B cell (primary cell): ENCODE data around the gene ZDHHC14. TPM values are rescaled to one million over a fixed set of nuclear protein-coding genes. Genes with fewer than 3 reads are reported as not detected.

Experiments
- ATAC-seq: fragments of 200-7000 bp; cut with Tn5 transposase; one replicate; pipeline ENCODE4 v1.10.0; 2021; ENCODE audit warnings: low read depth, mild to moderate bottlenecking, moderate number of reproducible peaks, moderate library complexity
- CTCF ChIA-PET: fragments of 350-600 bp; sonication (Branson Sonifier 250); formaldehyde crosslinking; loops from one replicate; lab custom pipeline; 2021; ENCODE audit warnings: antibody characterized with exemption, inconsistent platforms; lab: Charles Lee
- POLR2A ChIA-PET: fragments of 350-600 bp; sonication (Branson Sonifier 250); formaldehyde crosslinking; loops from one replicate; lab custom pipeline; 2021; ENCODE audit warnings: antibody characterized with exemption; lab: Charles Lee
- DNase-seq: peaks from one replicate; pipeline ENCODE4 v3.0.0; 2013
- H2AFZ ChIP-seq: 2 replicates; pipeline ENCODE4 v1.6.1; 2012; ENCODE audit warnings: mild to moderate bottlenecking, low read depth, low read length; ENCODE audit not compliant: insufficient read depth, poor library complexity, severe bottlenecking
- H3K27ac ChIP-seq, 2 donors: 1 replicate in 1 of 2; 2 replicates in 1 of 2; pipeline ENCODE4 v1.5.1; 2012 to 2013; ENCODE audit warnings: low read length in 2 of 2, mild to moderate bottlenecking in 2 of 2, moderate library complexity in 1 of 2
- H3K27me3 ChIP-seq, 4 experiments: fragments of 200-600 bp in 1 of 4; sonication (generic) in 1 of 4; replicated peaks in 1 of 4; 1 replicate in 2 of 4; 2 replicates in 2 of 4; pipeline versions ENCODE4 v1.6.1 to v1.7.0; 2013 to 2016; ENCODE audit warnings: low read length in 3 of 4, mild to moderate bottlenecking in 2 of 4, mixed read lengths in 1 of 4, moderate library complexity in 1 of 4; ENCODE audit not compliant: insufficient read depth in 4 of 4, control insufficient read depth in 3 of 4; ENCODE audit errors: control extremely low read depth in 1 of 4
- H3K36me3 ChIP-seq, 2 experiments: replicated peaks in 1 of 2; 1 replicate in 1 of 2; 2 replicates in 1 of 2; pipeline versions ENCODE4 v1.6.1 to v1.7.1; 2013; ENCODE audit warnings: low read length in 1 of 2; ENCODE audit not compliant: insufficient read depth in 2 of 2, control insufficient read depth in 1 of 2; ENCODE audit errors: control extremely low read depth in 1 of 2, extremely low read depth in 1 of 2
- H3K4me1 ChIP-seq, 2 donors: fragments of 200-600 bp in 1 of 2; sonication (generic) in 1 of 2; 1 replicate in 1 of 2; 2 replicates in 1 of 2; pipeline versions ENCODE4 v1.5.1 to v1.6.1; 2013 to 2017; ENCODE audit warnings: low read length in 2 of 2; ENCODE audit not compliant: control insufficient read depth in 2 of 2, insufficient read depth in 2 of 2
- H3K4me2 ChIP-seq: replicated peaks from 2 replicates; pipeline ENCODE3; 2012; ENCODE audit warnings: mild to moderate bottlenecking, low read depth, low read length; ENCODE audit not compliant: poor library complexity, severe bottlenecking
- H3K4me3 ChIP-seq, 5 experiments: fragments of 200-600 bp in 1 of 5; sonication (generic) in 1 of 5; 1 replicate in 3 of 5; 2 replicates in 2 of 5; pipeline versions ENCODE4 v1.5.1 to v1.7.0; 2011 to 2016; ENCODE audit warnings: low read length in 4 of 5, mild to moderate bottlenecking in 4 of 5, low read depth in 2 of 5, control low read depth in 1 of 5, moderate library complexity in 1 of 5; ENCODE audit not compliant: insufficient read depth in 1 of 5; ENCODE audit errors: control extremely low read depth in 1 of 5, extremely low read depth in 1 of 5
- H3K79me2 ChIP-seq: fragments of 200-600 bp; sonication (generic); one replicate; pipeline ENCODE4 v1.6.0; 2016; ENCODE audit warnings: low read length; ENCODE audit not compliant: control insufficient read depth, insufficient read depth
- H3K9ac ChIP-seq: fragments of 200-600 bp; sonication (generic); 2 replicates; pipeline ENCODE4 v1.6.1; 2017; ENCODE audit warnings: mild to moderate bottlenecking, low read length, moderate library complexity
- H3K9me3 ChIP-seq, 3 donors: one replicate each; pipeline versions ENCODE4 v1.6.1 to v1.7.1; 2013; ENCODE audit warnings: low read length in 2 of 3; ENCODE audit not compliant: control insufficient read depth in 2 of 3, insufficient read depth in 1 of 3; ENCODE audit errors: control extremely low read depth in 1 of 3
- H4K20me1 ChIP-seq: 2 replicates; pipeline ENCODE4 v1.6.0; 2012; ENCODE audit warnings: mild to moderate bottlenecking, low read length; ENCODE audit not compliant: insufficient read depth, control insufficient read depth, poor library complexity, severe bottlenecking
- H3K27ac Mint-ChIP-seq: one replicate; pipeline ENCODE4 v1.8.0; 2021; ENCODE audit warnings: mixed read lengths
- H3K27me3 Mint-ChIP-seq: one replicate; pipeline ENCODE4 v1.8.0; 2021; ENCODE audit warnings: mixed read lengths
- H3K4me1 Mint-ChIP-seq: one replicate; pipeline ENCODE4 v1.8.0; 2021; ENCODE audit warnings: mixed read lengths
- H3K4me3 Mint-ChIP-seq: one replicate; pipeline ENCODE4 v1.8.0; 2021; ENCODE audit warnings: mixed read lengths
- H3K9me3 Mint-ChIP-seq: one replicate; pipeline ENCODE4 v1.8.0; 2022; ENCODE audit warnings: mixed read lengths; ENCODE audit not compliant: insufficient read depth
- CTCF ChIP-seq: fragments of 200-600 bp; IDR thresholded peaks from one replicate; pipeline ENCODE4 v1.8.0; 2022; ENCODE audit warnings: antibody characterized with exemption, mild to moderate bottlenecking
- EZH2 ChIP-seq: IDR thresholded peaks from 2 replicates; pipeline ENCODE4 v1.6.1; 2012; ENCODE audit warnings: borderline replicate concordance, low read depth, mild to moderate bottlenecking, moderate library complexity, low read length; ENCODE audit not compliant: insufficient read depth, poor library complexity, severe bottlenecking
- WGBS: methylation state at CpG from one replicate; pipeline ENCODE4 v1.1.5; 2013; ENCODE audit warnings: missing lambda C conversion rate; ENCODE audit not compliant: insufficient coverage; 5-methylcytosine and 5-hydroxymethylcytosine counted together
- intact Hi-C: fragments of 100-400 bp; cut with micrococcal nuclease; formaldehyde crosslinking; loops from one replicate; pipeline ENCODE4 v1.10.0; 2022
- polyA plus RNA-seq: library from polyadenylated mRNA; depleted of rRNA; stranded (reverse); fragments of >200 nt; gene quantifications from 2 replicates; pipeline ENCODE4 v1.2.3, GENCODE V29; 2012
- total RNA-seq, 2 donors: library from RNA; stranded (reverse); fragments of 120-200 nt in 1 of 2; gene quantifications; 1 replicate in 1 of 2; 2 replicates in 1 of 2; pipeline versions ENCODE4 v1.2.3 to v1.2.4, GENCODE V29; 2013 to 2022

Gene ZDHHC14
- total and polyA plus RNA-seq, 2 donors (not counting 1 experiment from before 2014, with no cell fraction given): 8.8 to 50.4 TPM

GRCh38 chr6:157368359-157369049 lies 12.5 kb upstream of the ZDHHC14 start:
- H3K9me3 Mint-ChIP-seq: peaks cover 2% of the 10 kb centered on the region
- no peaks in the 10 kb centered on the region for H3K36me3 ChIP-seq
- H3K27me3 ChIP-seq: peaks cover 2 to 50% (median 41%) of the 10 kb centered on the region in 4 experiments
- H3K4me2 ChIP-seq: peak overlapping the region; percentile 36
- H3K4me1 Mint-ChIP-seq: peaks cover 18% of the 10 kb centered on the region
- no peak overlapping the region for H3K4me3 ChIP-seq
- no peak overlapping the region for H2AFZ ChIP-seq
- TF ChIP-seq EZH2 (no peak), CTCF (no peak)
- DNase-seq (peak; percentile 19), ATAC-seq (peak; percentile 29)
- H3K27ac ChIP-seq: no peak overlapping the region
- peak overlapping the region; percentile 26 for H3K4me3 Mint-ChIP-seq
- intact Hi-C loops: loop anchor here (1.0 to 5.0 kb wide), 4 partner anchors 12 to 193 kb away; partner anchors contain the start of gene TMEM242
- peak overlapping the region; percentile 54 for H3K27ac Mint-ChIP-seq
- no peaks in the 10 kb centered on the region for H3K79me2 ChIP-seq
- no peaks in the 10 kb centered on the region for H4K20me1 ChIP-seq
- CTCF ChIA-PET: interaction anchor here (1.0 to 2.3 kb wide), 6 partner anchors 11 to 244 kb away, joined by 3 to 7 read pairs (median 4); partner anchors contain the start of genes TMEM242 and ZDHHC14
- POLR2A ChIA-PET: interaction anchor here (0.9 to 1.0 kb wide), 2 partner anchors 9 to 193 kb away, joined by 3 to 5 read pairs; no protein-coding TSS in a partner anchor
- 74% methylated on average over 5 of the region's 7 CpGs for WGBS
- H3K27me3 Mint-ChIP-seq: peaks cover 52% of the 10 kb centered on the region
- peaks cover 22 to 23% of the 10 kb centered on the region in 2 donors for H3K4me1 ChIP-seq
- H3K9me3 ChIP-seq: peaks cover 0 to 15% (median 2%) of the 10 kb centered on the region in 3 donors
- no peak overlapping the region for H3K9ac ChIP-seq

- intact Hi-C loops: no loop called here
- H2AFZ ChIP-seq: no peak overlapping the region
- no peaks in the 10 kb centered on the region for H3K79me2 ChIP-seq
- peaks cover 2% of the 10 kb centered on the region for H3K9me3 Mint-ChIP-seq
- peaks cover 22 to 23% of the 10 kb centered on the region in 2 donors for H3K4me1 ChIP-seq
- H3K9me3 ChIP-seq: peaks cover 0 to 15% (median 2%) of the 10 kb centered on the region in 3 donors
- H3K4me3 Mint-ChIP-seq: no peak overlapping the region
- H3K4me2 ChIP-seq: no peak overlapping the region
- no CpG with 5 or more reads among the region's 1 CpG for WGBS
- no peaks in the 10 kb centered on the region for H3K36me3 ChIP-seq
- H3K4me3 ChIP-seq: no peak overlapping the region
- H3K27ac ChIP-seq: no peak overlapping the region
- CTCF ChIA-PET: interaction anchor here (1.4 to 2.3 kb wide), 2 partner anchors 9 to 47 kb away, joined by 3 to 7 read pairs; partner anchors contain the start of gene ZDHHC14
- H3K27me3 Mint-ChIP-seq: peaks cover 44% of the 10 kb centered on the region
- TF ChIP-seq EZH2 (no peak), CTCF (no peak)
- no peaks in the 10 kb centered on the region for H4K20me1 ChIP-seq
- POLR2A ChIA-PET: interaction anchor here (0.8 kb wide), 1 partner anchor 11 kb away, joined by 3 read pairs; no protein-coding TSS in a partner anchor
- ATAC-seq (no peak), DNase-seq (no peak)
- H3K9ac ChIP-seq: no peak overlapping the region
- H3K27me3 ChIP-seq: peaks cover 0 to 55% (median 42%) of the 10 kb centered on the region in 4 experiments
- H3K4me1 Mint-ChIP-seq: peaks cover 18% of the 10 kb centered on the region
- H3K27ac Mint-ChIP-seq: no peak overlapping the region
Measured at GRCh38 chr6:157370755-157371154, 10.2 kb upstream of the ZDHHC14 start.
